Stimulated activated CD8-positive, alpha-beta memory T cell treated with anti-CD3 and anti-CD28 coated beads, Interleukin-2, amount 100 ng/mL, for 1 hour (primary cell): ENCODE data around the gene TNS4.

Experiments used
- DNase-seq, 2 donors: peaks; one replicate each; pipeline ENCODE4 v3.0.0-alpha.2; 2020; ENCODE audit warnings: low read depth in 2 of 2

The TNS4 gene

GRCh38 chr17:40517981-40518380 is 16.6 kb upstream of the TNS4 start:
- DNase-seq = no peak

DNA sequence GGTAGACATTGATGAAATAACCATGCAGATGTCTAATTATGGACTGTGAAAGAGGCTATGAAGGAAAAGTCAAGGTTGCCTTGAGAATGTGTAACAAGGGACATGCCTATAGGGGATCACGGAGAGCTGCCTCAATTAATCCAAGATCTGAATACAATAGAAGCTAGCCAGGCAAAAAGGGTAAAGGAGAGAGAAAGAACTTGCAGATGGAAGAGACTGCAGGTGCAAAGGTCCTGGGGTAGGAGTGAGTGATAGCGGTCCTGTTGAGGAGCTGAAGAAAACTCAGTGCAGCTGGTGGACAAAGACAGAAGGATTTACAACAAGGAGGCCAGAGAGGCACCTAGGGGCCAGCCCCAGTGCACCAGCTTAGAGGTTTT is 15.9 kb upstream of the TNS4 start:
- DNase-seq = no peak

DNA sequence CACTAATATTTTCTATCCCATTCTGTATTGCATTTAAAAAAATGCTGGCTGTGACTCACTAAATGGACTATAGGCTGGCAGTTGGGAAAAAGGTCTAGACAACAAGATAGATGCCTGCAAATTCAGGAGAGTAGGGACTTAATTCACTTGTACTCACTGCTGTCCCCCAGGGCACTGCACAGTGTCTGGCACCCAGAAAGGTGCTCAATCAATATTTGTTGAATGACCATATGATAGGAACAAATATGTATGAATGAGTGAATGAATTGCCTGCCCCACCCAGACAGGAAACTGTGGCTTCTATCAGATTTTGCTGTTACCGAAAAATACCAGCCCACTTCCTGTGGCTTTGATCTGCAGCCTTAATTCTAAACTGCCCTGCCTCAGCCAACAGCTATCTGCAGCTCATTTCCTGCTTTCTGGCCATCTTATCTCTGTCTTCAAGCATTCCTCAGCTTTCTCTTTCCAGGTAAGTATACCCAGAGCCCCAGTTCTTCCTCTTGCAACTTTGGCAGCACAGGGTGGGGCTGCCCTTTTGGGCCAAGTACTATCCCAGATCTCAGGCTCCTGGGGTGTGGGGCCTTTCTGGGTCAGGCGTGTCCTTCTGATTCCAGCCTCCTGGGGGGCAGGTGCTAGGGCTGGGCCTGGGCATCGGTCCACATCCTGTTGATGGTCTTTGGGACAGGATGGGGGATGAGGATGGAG is 15.3 kb upstream of the TNS4 start:
- DNase-seq = peak; percentile 45 to 49

- no peak for DNase-seq
Measured at GRCh38 chr17:40515491-40516041, 14.1 kb upstream of the TNS4 start.

DNA sequence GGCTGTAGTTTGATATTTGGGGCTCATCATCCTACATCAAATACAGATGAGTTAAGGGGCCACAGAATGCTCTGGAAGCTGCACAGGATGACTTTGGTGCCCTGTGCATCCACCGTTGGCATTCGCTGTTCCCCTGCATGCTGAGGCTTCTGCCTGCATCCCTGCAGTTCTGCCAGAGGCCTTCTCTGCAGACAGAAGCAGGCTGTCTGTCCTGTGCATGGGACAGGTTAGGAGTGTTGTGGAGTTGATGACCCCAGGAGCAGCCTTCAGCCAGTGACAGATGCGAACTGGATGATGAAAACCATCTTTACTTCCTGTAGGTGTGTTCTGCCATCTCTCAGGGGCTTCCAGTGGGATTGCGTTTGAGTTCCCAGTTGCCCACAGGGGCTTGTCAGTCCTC is 13.6 kb upstream of the TNS4 start:
- no peak for DNase-seq

DNA sequence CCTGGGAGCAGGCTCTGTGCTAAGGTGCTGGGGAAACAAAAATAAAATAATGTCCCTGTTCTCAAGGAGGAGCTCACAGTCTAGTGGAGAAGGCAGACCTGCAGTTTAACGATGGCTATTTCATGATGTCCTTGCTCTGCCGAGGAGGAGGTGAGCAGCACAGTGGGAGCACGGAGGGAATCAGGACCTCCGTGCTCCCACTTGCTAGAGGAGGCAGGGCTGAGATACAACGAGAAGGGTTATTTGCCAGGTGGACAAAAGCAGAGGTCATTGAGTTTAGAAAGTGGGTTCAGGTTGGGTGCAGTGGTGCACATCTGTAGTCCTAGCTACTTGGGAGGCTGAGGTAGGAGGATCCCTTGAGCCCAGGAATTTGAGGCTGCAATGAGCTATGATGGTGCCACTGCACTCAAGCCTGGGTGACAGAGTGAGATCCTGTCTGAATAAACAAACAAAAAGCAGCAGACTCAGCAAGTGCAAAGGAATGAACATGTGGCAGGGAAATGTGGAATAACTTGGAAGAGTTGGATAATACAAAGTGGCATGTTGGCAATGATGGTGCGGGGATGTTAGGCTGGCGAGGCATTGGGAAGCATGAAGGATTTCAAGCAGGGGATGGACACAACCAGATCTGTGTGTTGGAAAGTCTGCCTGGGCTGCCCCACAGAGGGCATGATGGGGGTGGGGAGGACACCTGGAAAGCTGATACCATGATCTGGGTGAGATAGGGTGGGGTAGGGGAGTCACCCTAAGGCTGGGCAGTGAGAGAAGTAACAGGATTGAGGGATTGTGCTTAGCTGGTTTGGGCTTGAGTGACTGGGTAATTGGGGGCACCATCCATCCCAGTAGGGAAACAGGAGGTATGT is 12.8 kb upstream of the TNS4 start:
- no peak for DNase-seq

- no peak for DNase-seq
Measured at GRCh38 chr17:40511667-40512220, 10.3 kb upstream of the TNS4 start.

DNA sequence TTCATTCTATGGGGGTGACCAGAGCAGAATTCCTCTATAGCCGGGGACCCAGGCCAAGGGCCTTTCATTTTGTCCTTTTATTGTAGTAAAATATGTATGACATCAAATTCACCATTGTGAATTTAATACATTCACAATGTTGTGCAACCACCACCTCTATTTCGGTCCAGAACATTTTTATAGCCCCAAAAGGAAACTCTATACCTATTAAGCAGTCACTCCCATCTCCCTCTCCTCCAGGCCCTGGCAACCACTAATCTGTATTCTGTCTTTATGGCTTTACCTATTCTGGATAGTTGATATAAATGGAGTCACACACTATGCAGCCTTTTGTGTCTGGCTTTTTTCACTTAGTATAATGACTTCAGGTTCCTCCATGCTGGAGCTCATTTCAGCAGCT is 9.7 kb upstream of the TNS4 start:
- DNase-seq = no peak

GRCh38 chr17:40510328-40510648 is 8.9 kb upstream of the TNS4 start:
- DNase-seq = no peak

- DNase-seq = no peak
Measured at GRCh38 chr17:40509626-40510327, 8.4 kb upstream of the TNS4 start.

- no peak for DNase-seq
Measured at GRCh38 chr17:40506786-40507185, 5.4 kb upstream of the TNS4 start.

DNA sequence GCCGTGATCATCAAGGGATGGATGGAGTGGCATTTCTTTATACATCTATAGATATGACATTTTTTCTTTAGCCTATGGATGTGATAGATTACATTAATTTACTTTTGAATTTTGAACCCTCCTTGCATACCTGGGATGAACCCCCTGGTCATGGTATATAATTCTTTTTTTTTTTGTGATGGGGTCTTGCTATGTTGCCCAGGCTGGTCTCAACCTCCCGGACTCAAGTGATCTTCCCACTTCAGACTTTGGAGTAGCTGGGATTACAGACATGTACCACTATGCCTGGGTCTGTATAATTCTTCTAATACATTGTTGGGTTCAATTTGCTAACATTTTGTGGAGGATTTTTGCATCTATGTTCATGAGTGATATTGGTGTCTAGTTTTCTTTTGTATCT is 1.7 kb upstream of the TNS4 start:
- DNase-seq = no peak

DNA sequence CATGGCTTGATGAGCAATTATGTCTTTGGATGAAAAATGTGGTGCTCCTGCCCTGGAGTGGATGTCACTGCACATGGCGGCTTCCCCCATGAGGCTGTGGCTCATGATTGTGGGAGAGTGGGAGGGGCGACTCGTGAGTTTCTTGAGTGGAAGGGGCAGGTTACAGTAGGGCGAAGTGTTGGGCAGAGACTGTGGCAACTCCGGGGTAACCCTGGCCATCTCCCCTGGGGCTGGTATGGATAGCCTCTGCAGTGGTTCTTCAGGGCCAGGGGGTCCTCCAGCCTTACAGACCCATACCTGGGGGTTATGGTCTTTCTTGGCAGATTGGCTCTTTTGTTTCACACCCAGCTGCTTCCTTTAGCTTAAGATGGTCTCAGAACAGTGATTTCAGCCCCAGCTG is 1.3 kb upstream of the TNS4 start:
- DNase-seq = no peak

DNA sequence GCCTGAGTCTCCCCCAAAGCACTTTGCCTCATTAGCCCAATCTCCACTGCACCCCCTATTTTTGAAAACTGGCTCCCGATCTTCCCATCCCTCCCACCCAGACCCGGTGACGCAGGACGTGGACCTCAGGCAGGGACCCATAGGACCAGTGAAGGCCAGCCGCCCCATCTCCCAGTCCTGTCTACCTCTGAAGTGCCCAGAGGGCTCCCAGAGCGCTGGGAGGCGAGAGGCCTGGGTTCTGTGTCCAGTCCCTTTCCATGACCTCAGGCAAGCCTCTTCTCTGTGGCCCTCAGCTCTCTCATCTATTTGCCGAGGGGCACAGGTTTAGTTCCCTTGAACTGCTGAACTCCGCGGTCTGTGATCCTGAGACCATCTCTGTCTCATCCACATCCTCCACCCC is 714 bp downstream of the TNS4 start:
- DNase-seq = no peak

GRCh38 chr17:40500190-40500589 is 1.2 kb downstream of the TNS4 start:
- DNase-seq = no peak

GRCh38 chr17:40499551-40500189 is 1.8 kb downstream of the TNS4 start:
- DNase-seq = no peak

DNA sequence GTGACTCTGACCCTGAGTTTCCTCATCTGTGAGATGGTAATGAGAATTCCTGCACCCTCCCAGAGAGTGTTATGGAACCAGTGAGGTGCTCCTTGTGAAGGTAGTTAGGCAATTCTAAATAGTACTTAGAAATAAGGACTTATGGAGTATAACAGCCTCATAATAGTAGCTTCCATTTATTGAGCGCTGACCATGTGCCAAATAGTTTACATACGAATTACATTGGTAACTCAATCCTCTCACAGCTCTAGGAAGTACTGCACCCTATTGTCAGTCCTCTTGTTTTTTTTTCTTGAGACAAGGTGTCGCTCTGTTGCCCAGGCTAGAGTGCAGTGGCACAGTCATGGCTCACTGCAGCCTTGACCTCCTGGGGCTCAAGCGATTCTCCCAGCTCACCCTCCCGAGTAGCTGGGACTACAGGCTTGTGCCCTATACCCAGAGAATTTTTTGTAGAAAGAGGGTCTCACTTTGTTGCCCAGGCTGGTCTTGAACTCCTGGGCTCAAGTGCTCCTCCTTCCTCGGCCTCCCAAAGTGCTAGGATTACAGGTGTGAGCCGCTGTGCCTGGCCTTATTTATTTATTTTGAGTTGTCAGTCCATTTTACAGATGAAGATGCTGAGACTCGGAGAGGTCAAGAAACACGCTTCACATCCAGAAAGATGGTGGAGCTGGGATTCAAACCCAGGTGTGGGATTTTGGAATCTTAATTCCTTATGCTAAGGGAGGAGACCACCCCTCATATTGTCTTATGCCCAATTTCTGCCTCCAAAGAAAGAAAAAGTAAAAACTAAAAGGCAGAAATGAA is 2.9 kb downstream of the TNS4 start:
- DNase-seq = no peak

DNA sequence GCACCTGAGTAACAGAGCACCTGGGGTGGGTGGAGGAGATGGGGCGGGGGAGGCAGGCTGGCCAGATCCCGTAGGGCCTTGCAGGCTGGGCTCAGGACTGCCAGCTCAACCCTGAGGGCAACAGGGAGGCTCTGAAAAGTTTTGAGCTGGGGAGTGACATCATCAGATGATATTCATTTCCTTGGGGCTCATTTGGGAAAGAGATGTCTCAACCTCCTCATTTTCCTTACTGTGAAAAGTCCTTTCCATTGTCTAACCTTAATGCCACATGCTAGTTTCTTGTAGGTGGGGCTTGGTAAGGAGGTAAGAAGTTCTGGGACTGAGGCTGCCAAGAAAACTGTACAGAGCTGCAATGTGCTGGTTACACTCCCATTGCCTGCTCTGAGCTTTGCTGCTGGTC is 3.7 kb downstream of the TNS4 start:
- no peak for DNase-seq

GRCh38 chr17:40496634-40497420 is 4.6 kb downstream of the TNS4 start:
- no peak for DNase-seq

DNA sequence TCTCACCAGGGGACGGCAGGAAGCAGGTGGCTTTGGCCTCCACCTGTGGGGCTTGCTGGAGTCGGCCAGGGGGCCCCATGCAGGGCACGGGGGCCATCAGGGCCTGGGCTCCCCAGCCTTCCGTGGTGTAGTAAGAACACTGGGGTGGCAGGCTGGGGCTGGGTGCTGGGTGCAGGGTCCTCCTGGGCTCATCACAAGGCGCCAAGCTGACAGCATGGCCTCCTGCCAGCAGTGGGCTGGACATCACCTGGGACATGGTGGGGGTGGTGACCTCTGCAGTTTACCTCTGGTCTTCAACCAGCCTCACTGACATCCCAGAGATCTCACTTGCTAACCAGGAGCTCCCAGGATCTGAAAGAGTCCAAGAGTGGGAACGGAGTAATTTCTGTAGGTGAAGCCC is 5.3 kb downstream of the TNS4 start:
- DNase-seq = no peak
